A673 (cell line): ENCODE data around the gene CFAP206. TPM values are rescaled to one million over a fixed set of nuclear protein-coding genes. Genes with fewer than 3 reads are reported as not detected.

Experiments used
- Bru-seq: library from RNA; stranded (reverse); fragments of 400-500 nt; gene quantifications from one replicate; lab custom pipeline; 2021; lab: Mats Ljungman, UMichigan
- BruChase-seq, 2 experiments: library from RNA; stranded (reverse); fragments of 400-500 nt; gene quantifications; one replicate each; lab custom pipeline; 2021; lab: Mats Ljungman, UMichigan
- BruUV-seq: library from RNA; stranded (reverse); fragments of 400-500 nt; replicated peaks from 2 replicates; lab custom pipeline; 2021; lab: Mats Ljungman, UMichigan
- CTCF ChIA-PET: fragments of 300-600 bp; sonication (Branson Sonifier 250); formaldehyde crosslinking; loops from one replicate; lab custom pipeline; 2022; ENCODE audit warnings: antibody characterized with exemption; lab: Charles Lee
- POLR2A ChIA-PET: fragments of 300-600 bp; sonication (Branson Sonifier 250); formaldehyde crosslinking; loops from one replicate; lab custom pipeline; 2022; ENCODE audit warnings: antibody characterized with exemption; ENCODE audit not compliant: low non-redundant PET; lab: Charles Lee
- DNase-seq: peaks from one replicate; pipeline ENCODE4 v3.0.0-alpha.2; 2015; ENCODE audit warnings: low spot score
- H3K27ac ChIP-seq: fragments of 200-600 bp; sonication (generic); 2 replicates; pipeline ENCODE4 v1.5.1; 2016; ENCODE audit warnings: mixed run types, low read depth, mild to moderate bottlenecking, mixed read lengths, antibody characterized with exemption, low read length; ENCODE audit not compliant: poor library complexity, severe bottlenecking
- H3K27me3 ChIP-seq: fragments of 200-600 bp; sonication (generic); replicated peaks from 2 replicates; pipeline ENCODE4 v1.6.1; 2017; ENCODE audit warnings: mixed run types, low read depth, mild to moderate bottlenecking, mixed read lengths, antibody characterized with exemption, low read length; ENCODE audit not compliant: insufficient read depth, poor library complexity
- H3K36me3 ChIP-seq: fragments of 200-600 bp; sonication (generic); 2 replicates; pipeline ENCODE4 v1.6.1; 2016; ENCODE audit warnings: mixed run types, mild to moderate bottlenecking, mixed read lengths, antibody characterized with exemption, low read length; ENCODE audit not compliant: insufficient read depth, poor library complexity, severe bottlenecking
- H3K4me1 ChIP-seq: fragments of 200-600 bp; sonication (generic); 2 replicates; pipeline ENCODE4 v1.6.1; 2017; ENCODE audit warnings: mixed run types, mild to moderate bottlenecking, mixed read lengths, antibody characterized with exemption, low read length; ENCODE audit not compliant: insufficient read depth, poor library complexity, severe bottlenecking
- H3K4me3 ChIP-seq: fragments of 200-600 bp; sonication (generic); 2 replicates; pipeline ENCODE4 v1.5.1; 2016; ENCODE audit warnings: low read depth, mixed run types, mild to moderate bottlenecking, mixed read lengths, low read length; ENCODE audit not compliant: poor library complexity, severe bottlenecking
- H3K9me3 ChIP-seq: fragments of 200-600 bp; sonication (generic); 2 replicates; pipeline ENCODE4 v1.6.1; 2016; ENCODE audit warnings: mixed run types, low read depth, mild to moderate bottlenecking, mixed read lengths, antibody characterized with exemption, low read length; ENCODE audit not compliant: poor library complexity, severe bottlenecking
- CTCF ChIP-seq: fragments of 300-800, 200-600 bp; sonication (generic); conservative IDR thresholded peaks from 2 replicates; pipeline ENCODE4 v1.5.1; 2017; ENCODE audit warnings: low read depth, mild to moderate bottlenecking, antibody characterized with exemption, low read length, moderate library complexity, mixed read lengths
- EZH2 ChIP-seq: fragments of 200-600 bp; sonication (generic); IDR thresholded peaks from 2 replicates; pipeline ENCODE4 v1.6.1; 2017; ENCODE audit warnings: borderline replicate concordance, low read depth, mild to moderate bottlenecking, mixed read lengths, antibody characterized with exemption, low read length; ENCODE audit not compliant: poor library complexity, severe bottlenecking
- intact Hi-C: fragments of 100-400 bp; cut with micrococcal nuclease; formaldehyde crosslinking; loops from one replicate; pipeline ENCODE4 v1.10.0; 2022; ENCODE audit not compliant: unreplicated experiment
- long read RNA-seq: library from polyadenylated mRNA; stranded (forward); transcript quantifications from one replicate; pipeline ENCODE4 v2.0.0, GENCODE V29; 2022
- total RNA-seq: library from RNA; stranded (reverse); gene quantifications from 2 replicates; pipeline ENCODE4 v1.2.3, GENCODE V29; 2021

CFAP206 gene
- total RNA-seq (0.61 TPM in 1 of 2 replicates, not detected in the other), Bru-seq, nascent RNA (not detected), BruChase-seq, experiment 1, labeled RNA remaining after a 2-hour chase (percentile 25 among the genes with signal in this experiment), BruChase-seq, experiment 2, labeled RNA remaining after a 6-hour chase (not detected)
- long read RNA-seq, result 0 reads

GRCh38 chr6:87407901-87408720, at the start of gene CFAP206:
Gene CFAP206 (plus strand): TSS chr6:87407972. CDS start chr6:87409840, 1,868 bp downstream.
- ChIA-PET CTCF (interaction anchor here (0.8 kb wide), 1 partner anchor 15 kb away, joined by 3 read pairs; no protein-coding TSS in a partner anchor), POLR2A (no interaction called here)
- intact Hi-C loops, result no loop called here
- peak within 1 kb of the TSS; percentile 65 for H3K4me3 ChIP-seq
- BruUV-seq, result no TSS peak
- peaks cover 13% of the 10 kb centered on the region for H3K27me3 ChIP-seq
- peak; percentile 84 for DNase-seq
- TF ChIP-seq CTCF (no peak), EZH2 (no peak)
- H3K36me3 ChIP-seq, result no peaks in the 10 kb centered on the region
- no peaks in the 10 kb centered on the region for H3K4me1 ChIP-seq
- no peak within 1 kb of the TSS for H3K27ac ChIP-seq
- H3K9me3 ChIP-seq, result no peaks in the 10 kb centered on the region

- BruUV-seq, result no TSS peak
- DNase-seq, result no peak
- Histone ChIP-seq H3K36me3 (no peaks in the 10 kb centered on the region), H3K4me1 (no peaks in the 10 kb centered on the region), H3K27ac (no peak overlapping the region), H3K4me3 (no peak overlapping the region), H3K9me3 (no peaks in the 10 kb centered on the region), H3K27me3 (no peaks in the 10 kb centered on the region)
- TF ChIP-seq EZH2 (no peak), CTCF (no peak)
- ChIA-PET POLR2A (no interaction called here), CTCF (no interaction called here)
- intact Hi-C loops, result no loop called here
Observed at GRCh38 chr6:87364602-87365252, 43.0 kb upstream of the CFAP206 start.

- no peak for DNase-seq
- Histone ChIP-seq H3K36me3 (no peaks in the 10 kb centered on the region), H3K27me3 (no peaks in the 10 kb centered on the region), H3K27ac (no peak overlapping the region), H3K4me1 (no peaks in the 10 kb centered on the region), H3K4me3 (no peak overlapping the region), H3K9me3 (no peaks in the 10 kb centered on the region)
- CTCF ChIA-PET, result no interaction called here
- intact Hi-C loops, result no loop called here
- POLR2A ChIA-PET, result no interaction called here
- TF ChIP-seq CTCF (no peak), EZH2 (no peak)
- BruUV-seq, result no TSS peak
Observed at GRCh38 chr6:87366072-87366827, 41.5 kb upstream of the CFAP206 start.
